ENCODE data around the gene TMEM150A. TPM values are rescaled to one million over a fixed set of nuclear protein-coding genes. Genes with fewer than 3 reads are reported as not detected.
A peak's percentile ranks its signal among the peaks of the same experiment; 100 is the strongest.
"Not testable (repeated sequence)": the region's sequence is repeated elsewhere in the genome, so short reads cannot be mapped to it uniquely, and the experiment has no call there.

The TMEM150A gene
- total and polyA plus RNA-seq, 2 of the 4 experiments (the other 2 are of a cell fraction), result 4.8 to 16.3 TPM

- H3K56ac ChIP-seq (ENCODE audit: extremely low read depth, insufficient read depth, low read length), result no peak overlapping the region; the same call in 1 of the 2 replicates
- H3K27ac ChIP-seq (ENCODE audit: insufficient read depth, low read length), result peak overlapping the region; percentile 18; the same call in 1 of the 2 replicates
- WGBS, 2 experiments (ENCODE audit: extremely low coverage in 2 of 2, insufficient read length in 1 of 2), result 100% methylated on average over 1 of the region's 6 CpGs; no CpG with 5 or more reads in 1 of the 2 experiments
- H2BK20ac ChIP-seq (ENCODE audit: low read depth, low read length), result peak overlapping the region; percentile 22; the same call in 1 of the 2 replicates
- peak overlapping the region; percentile 56; the same call in 1 of the 2 replicates for H3K23ac ChIP-seq (ENCODE audit: low read depth, low read length)
- TF ChIP-seq NFE2L2 (IDR thresholded peaks at IDR 0.05; ENCODE audit: low read depth, low read length) (no peak), CEBPB (IDR thresholded peaks at IDR 0.05; ENCODE audit: low read depth, low read length) (peak; percentile 64; the same call in 1 of the 2 replicates)
- H3K4me1 ChIP-seq (ENCODE audit: control insufficient read depth, insufficient read depth, low read length), result peaks cover 25% of the 10 kb centered on the region
- ATAC-seq (ENCODE audit: low read depth) (no peak), DNase-seq (no peak)
- peak overlapping the region; percentile 77 for H2BK5ac ChIP-seq (ENCODE audit: low read depth, low read length, poor library complexity, severe bottlenecking)
- in situ Hi-C loops (cut with MboI; ENCODE audit: low sequenced_read_pairs) (no loop called here), intact Hi-C loops (cut with micrococcal nuclease) (loop anchor here (5.0 kb wide), 1 partner anchor 42 kb away; the partner anchor contains the start of gene GGCX), dilution Hi-C loops (cut with HindIII; ENCODE audit: low sequenced_read_pairs, unreplicated experiment) (no loop called here)
- peak overlapping the region; percentile 57 for H2AK5ac ChIP-seq (ENCODE audit: low read depth, low read length)
- peaks cover 29 to 76% of the 10 kb centered on the region in 2 experiments for H3K79me1 ChIP-seq (ENCODE audit: low read depth in 1 of 2, low read length in 2 of 2)
- POLR2A ChIA-PET (ENCODE audit: unreplicated experiment), result interaction anchor here (0.6 to 2.3 kb wide), 2 partner anchors 9 to 38 kb away, joined by 3 to 14 read pairs; partner anchors contain the start of gene RNF181
- no peak overlapping the region; a peak in 1 of 4 replicates for H4K8ac ChIP-seq (ENCODE audit: low read depth in 2 of 2, low read length in 2 of 2)
- CTCF ChIA-PET, result interaction anchor here (0.9 kb wide), 1 partner anchor 103 kb away, joined by 3 read pairs; no protein-coding TSS in a partner anchor
- H3K18ac ChIP-seq (ENCODE audit: low read depth, low read length), result no peak overlapping the region
- no peak overlapping the region; the same call in 1 of the 2 replicates for H3K9ac ChIP-seq (ENCODE audit: low read depth, low read length)
- H4K5ac ChIP-seq (ENCODE audit: low read depth, low read length), result no peak overlapping the region
- no peaks in the 10 kb centered on the region for H3K27me3 ChIP-seq (ENCODE audit: control insufficient read depth, insufficient read depth, low read length)
- H2AFZ ChIP-seq (replicated peaks; ENCODE audit: low read length, poor library complexity), result no peak overlapping the region
- peaks cover 33% of the 10 kb centered on the region for H3K9me1 ChIP-seq (ENCODE audit: insufficient read depth, low read length)
- H3K36me3 ChIP-seq (ENCODE audit: control insufficient read depth, insufficient read depth, low read length), result peaks cover 21% of the 10 kb centered on the region
- peak overlapping the region; percentile 17; the same call in 1 of the 3 replicates for H2BK15ac ChIP-seq (ENCODE audit: low read depth, low read length)
- H3K9me3 ChIP-seq (ENCODE audit: control insufficient read depth, insufficient read depth, low read length), result no peaks in the 10 kb centered on the region
- H3K4me2 ChIP-seq (ENCODE audit: low read depth, low read length), result peak overlapping the region; percentile 38; the same call in 1 of the 2 replicates
- H3K4me3 ChIP-seq (ENCODE audit: insufficient read depth, low read depth, low read length), result no peak overlapping the region
- H2BK120ac ChIP-seq (ENCODE audit: low read depth, low read length), result no peak overlapping the region
- peaks cover 11% of the 10 kb centered on the region; the same call in 1 of the 2 replicates for H4K20me1 ChIP-seq (ENCODE audit: insufficient read depth, low read length)
- no peak overlapping the region for H4K91ac ChIP-seq (ENCODE audit: insufficient read depth, low read depth, low read length)
- no TSS peak for BruUV-seq (replicated peaks)
- H3K14ac ChIP-seq (replicated peaks; ENCODE audit: low read depth, low read length), result 0 out of 2 replicates have a peak overlapping the region, but pooled peaks have one; percentile 8
- H3K4ac ChIP-seq (ENCODE audit: low read depth, low read length), result peak overlapping the region; percentile 62; the same call in 1 of the 2 replicates
- H2AK9ac ChIP-seq (replicated peaks; ENCODE audit: low read depth, low read length, poor library complexity), result no peak overlapping the region
Measured at GRCh38 chr2:85604568-85605339, 2.3 kb upstream of the TMEM150A start.

GRCh38 chr2:85604133-85604444, 1.6 kb upstream of the TMEM150A start:
- ATAC-seq (ENCODE audit: low read depth); H2AFZ ChIP-seq (replicated peaks; ENCODE audit: low read length, poor library complexity); in situ Hi-C loops (cut with MboI; ENCODE audit: low sequenced_read_pairs); H2BK15ac ChIP-seq (ENCODE audit: low read depth, low read length); dilution Hi-C loops (cut with HindIII; ENCODE audit: low sequenced_read_pairs, unreplicated experiment); H3K27ac ChIP-seq (ENCODE audit: insufficient read depth, low read length); H3K14ac ChIP-seq (replicated peaks; ENCODE audit: low read depth, low read length); H2AK9ac ChIP-seq (replicated peaks; ENCODE audit: low read depth, low read length, poor library complexity); H3K9ac ChIP-seq (ENCODE audit: low read depth, low read length); H2BK120ac ChIP-seq (ENCODE audit: low read depth, low read length); H3K23ac ChIP-seq (ENCODE audit: low read depth, low read length); H3K4me3 ChIP-seq (ENCODE audit: insufficient read depth, low read depth, low read length); BruUV-seq (replicated peaks); H3K9me3 ChIP-seq (ENCODE audit: control insufficient read depth, insufficient read depth, low read length); H4K5ac ChIP-seq (ENCODE audit: low read depth, low read length); H3K4ac ChIP-seq (ENCODE audit: low read depth, low read length); H3K56ac ChIP-seq (ENCODE audit: extremely low read depth, insufficient read depth, low read length); H2BK20ac ChIP-seq (ENCODE audit: low read depth, low read length); H4K91ac ChIP-seq (ENCODE audit: insufficient read depth, low read depth, low read length); H4K8ac ChIP-seq (ENCODE audit: low read depth in 2 of 2, low read length in 2 of 2); H3K18ac ChIP-seq (ENCODE audit: low read depth, low read length); DNase-seq; H2BK5ac ChIP-seq (ENCODE audit: low read depth, low read length, poor library complexity, severe bottlenecking); H3K27me3 ChIP-seq (ENCODE audit: control insufficient read depth, insufficient read depth, low read length): not testable (repeated sequence)
- ChIA-PET CTCF (interaction anchor here (0.9 kb wide), 1 partner anchor 103 kb away, joined by 3 read pairs; no protein-coding TSS in a partner anchor), POLR2A (ENCODE audit: unreplicated experiment) (interaction anchor here (2.3 kb wide), 1 partner anchor 9 kb away, joined by 14 read pairs; the partner anchor contains the start of gene RNF181)
- intact Hi-C loops (cut with micrococcal nuclease), result loop anchor here (5.0 kb wide), 1 partner anchor 42 kb away; the partner anchor contains the start of gene GGCX
- Histone ChIP-seq H3K4me2 (ENCODE audit: low read depth, low read length) (peak overlapping the region; percentile 15), H2AK5ac (ENCODE audit: low read depth, low read length) (peak overlapping the region; percentile 6; the same call in 1 of the 2 replicates), H3K4me1 (ENCODE audit: control insufficient read depth, insufficient read depth, low read length) (peaks cover 25% of the 10 kb centered on the region), H3K36me3 (ENCODE audit: control insufficient read depth, insufficient read depth, low read length) (peaks cover 23% of the 10 kb centered on the region), H4K20me1 (ENCODE audit: insufficient read depth, low read length) (peaks cover 11% of the 10 kb centered on the region; the same call in 1 of the 2 replicates), H3K79me1 (ENCODE audit: low read depth in 1 of 2, low read length in 2 of 2) (peaks cover 27 to 73% of the 10 kb centered on the region in 2 experiments), H3K9me1 (ENCODE audit: insufficient read depth, low read length) (peaks cover 33% of the 10 kb centered on the region)
- WGBS, 2 experiments (ENCODE audit: extremely low coverage in 2 of 2, insufficient read length in 1 of 2), result 67% methylated on average over 1 of the region's 3 CpGs; no CpG with 5 or more reads in 1 of the 2 experiments

Data from IMR-90 (cell line).